GM23248 (cell line): ENCODE results near the gene COMMD1.

Source experiments
- EZH2 ChIP-seq: fragments of 200-600 bp; sonication (generic); IDR thresholded peaks from 2 replicates; pipeline ENCODE4 v1.6.1; 2018; ENCODE audit warnings: antibody characterized with exemption, mild to moderate bottlenecking; ENCODE audit not compliant: insufficient read depth, poor library complexity, severe bottlenecking
- EZH2phosphoT487 ChIP-seq: fragments of 200-600 bp; sonication (generic); IDR thresholded peaks from 2 replicates; pipeline ENCODE4 v1.6.1; 2018; ENCODE audit warnings: antibody characterized with exemption, moderate library complexity, mild to moderate bottlenecking, low read depth; ENCODE audit not compliant: insufficient read depth

DNA sequence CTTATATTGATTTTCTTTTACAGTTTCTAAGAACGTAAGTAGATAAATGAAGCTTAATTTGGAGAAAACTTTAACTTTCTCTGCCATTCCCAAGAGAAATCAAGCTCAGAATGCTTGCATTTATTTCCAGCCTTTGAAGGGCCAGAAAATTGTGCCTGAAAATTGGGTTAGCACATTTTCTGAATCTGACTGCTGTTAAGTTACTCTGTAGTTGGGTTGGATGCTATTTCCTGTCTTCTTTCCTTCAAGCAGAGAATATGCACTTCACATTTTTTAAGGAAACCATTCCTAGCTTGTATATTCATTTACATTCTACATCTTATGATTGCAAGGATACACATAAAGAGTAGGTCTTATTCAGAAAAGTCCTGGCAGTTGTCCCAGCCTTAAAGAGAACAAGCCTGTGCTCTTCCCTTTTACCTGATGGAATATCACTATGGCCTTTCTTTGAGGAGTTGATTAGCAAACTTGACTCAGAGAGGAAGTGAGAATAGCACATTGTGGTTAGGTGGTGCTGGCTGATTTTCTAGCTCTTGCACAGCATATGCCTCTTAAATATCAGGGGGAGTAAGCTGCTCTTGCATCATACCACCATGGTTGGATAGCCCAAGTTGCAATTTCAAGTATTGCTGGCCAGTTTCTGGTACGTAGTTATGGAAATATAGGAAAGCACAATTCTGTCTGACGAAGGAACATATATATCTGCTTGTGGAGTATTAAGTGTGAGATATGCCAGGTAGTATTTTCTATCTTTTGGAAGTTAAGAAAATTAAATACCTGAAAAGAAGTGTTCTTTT lies 133.7 kb downstream of the COMMD1 start:
- TF ChIP-seq EZH2 (no peak), EZH2phosphoT487 (no peak)
